SK-N-MC (cell line): ENCODE data around the gene MIEN1.

Source experiments
- DNase-seq: peaks from one replicate; pipeline ENCODE4 v3.0.0-alpha.2; 2011; ENCODE audit warnings: low read depth, low spot score
- H3K27ac ChIP-seq: fragments of 200-600 bp; sonication (generic); 2 replicates; pipeline ENCODE4 v1.5.1; 2016; ENCODE audit warnings: mixed run types
- H3K36me3 ChIP-seq: fragments of 200-600 bp; sonication (generic); 2 replicates; pipeline ENCODE4 v1.6.1; 2017; ENCODE audit warnings: antibody characterized with exemption, low read length, mixed read lengths; ENCODE audit not compliant: insufficient read depth
- H3K4me3 ChIP-seq: fragments of 200-600 bp; sonication (generic); 2 replicates; pipeline ENCODE4 v1.5.1; 2016
- H3K9ac ChIP-seq: fragments of 200-600 bp; sonication (generic); 2 replicates; pipeline ENCODE4 v1.8.0; 2017; ENCODE audit warnings: mixed run types, mixed read lengths; ENCODE audit not compliant: insufficient read length
- H3K9me3 ChIP-seq: fragments of 200-600 bp; sonication (generic); 2 replicates; pipeline ENCODE4 v1.6.1; 2017; ENCODE audit warnings: low read depth, mild to moderate bottlenecking, antibody characterized with exemption, low read length, moderate library complexity, mixed read lengths
- EZH2 ChIP-seq: fragments of 200-600 bp; sonication (generic); IDR thresholded peaks from one replicate; pipeline ENCODE4 v1.6.1; 2017; ENCODE audit warnings: antibody characterized with exemption
- FOXP2 ChIP-seq: optimal IDR thresholded peaks from 2 replicates; pipeline ENCODE3; 2011; ENCODE audit warnings: mild to moderate bottlenecking, moderate library complexity; ENCODE audit not compliant: insufficient read depth; ENCODE audit errors: extremely low read length, control extremely low read depth
- POLR2AphosphoS5 ChIP-seq: IDR thresholded peaks from 2 replicates; pipeline ENCODE4 v1.6.1; 2012; ENCODE audit warnings: mild to moderate bottlenecking, low read depth, low read length, borderline replicate concordance

The MIEN1 gene

DNA sequence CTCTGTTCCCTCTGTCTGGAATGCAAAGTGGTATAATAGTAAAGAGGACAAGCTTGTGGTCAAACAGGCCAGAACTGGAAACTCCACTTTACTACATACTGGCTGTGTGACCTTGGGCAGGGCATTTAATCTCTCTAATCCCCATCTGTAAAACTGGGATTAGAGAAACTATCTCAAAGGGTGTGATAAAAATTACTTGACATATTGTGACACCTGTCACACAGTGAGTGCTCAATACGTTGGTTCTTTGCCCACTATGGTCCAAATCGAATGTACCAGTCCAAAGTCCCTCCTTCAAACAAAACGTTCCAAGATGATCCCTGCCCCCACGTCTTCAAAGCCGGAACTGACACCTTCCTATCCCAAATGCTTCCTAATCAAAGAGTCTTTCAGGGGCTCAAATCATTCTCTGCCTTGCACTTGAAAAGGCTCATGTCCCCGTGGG lies 43.2 kb downstream of the MIEN1 start:
- Histone ChIP-seq H3K9me3 (no peaks in the 10 kb centered on the region), H3K9ac (peak overlapping the region; percentile 86), H3K27ac (peak overlapping the region; percentile 98), H3K36me3 (no peaks in the 10 kb centered on the region), H3K4me3 (peak overlapping the region; percentile 96)
- TF ChIP-seq FOXP2, result no peak
- TF ChIP-seq EZH2, result no peak
- no peak for DNase-seq

DNA sequence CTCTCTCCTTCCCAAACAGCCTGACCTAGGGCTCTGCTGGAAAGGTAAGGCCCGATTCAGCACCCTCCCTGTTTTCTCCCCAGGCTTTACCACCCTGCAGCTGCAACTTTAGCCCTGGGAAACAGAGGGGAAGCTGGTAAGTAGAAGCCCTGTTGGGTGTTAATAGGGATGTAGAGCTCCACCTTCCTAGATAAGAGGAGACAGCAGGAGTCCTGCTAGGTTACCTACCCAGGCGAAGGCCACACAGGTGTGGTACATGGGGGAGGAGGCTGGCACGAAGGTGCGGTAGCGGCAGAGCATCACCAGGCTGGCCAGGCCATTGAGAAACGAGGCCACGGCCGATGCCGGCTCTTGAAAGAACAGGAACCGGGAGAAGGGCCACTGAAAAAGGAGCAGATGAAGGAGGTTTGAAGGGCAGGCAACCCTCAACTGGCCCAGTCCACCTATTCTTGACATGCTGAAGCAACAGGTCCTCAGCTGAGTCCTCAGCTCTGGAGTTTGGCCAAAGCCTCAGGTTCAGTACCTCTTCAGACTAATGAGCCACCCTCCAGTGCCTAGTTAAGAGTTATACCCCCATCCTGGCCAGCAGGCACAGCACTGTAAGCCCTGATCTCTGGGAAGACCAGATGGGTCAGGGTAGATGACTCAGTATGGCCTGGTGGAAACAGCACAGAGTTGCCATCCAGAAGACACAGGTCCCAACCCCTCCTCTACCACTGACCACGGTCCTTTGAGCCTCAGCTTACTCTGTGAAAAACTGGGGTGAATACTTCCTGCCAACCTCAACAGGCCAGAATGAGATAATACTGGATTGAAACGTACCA lies 45.8 kb downstream of the MIEN1 start:
- DNase-seq, result no peak
- Histone ChIP-seq H3K27ac (no peak overlapping the region), H3K36me3 (no peaks in the 10 kb centered on the region), H3K9ac (no peak overlapping the region), H3K9me3 (no peaks in the 10 kb centered on the region), H3K4me3 (no peak overlapping the region)
- TF ChIP-seq POLR2AphosphoS5 (no peak), FOXP2 (no peak), EZH2 (no peak)

DNA sequence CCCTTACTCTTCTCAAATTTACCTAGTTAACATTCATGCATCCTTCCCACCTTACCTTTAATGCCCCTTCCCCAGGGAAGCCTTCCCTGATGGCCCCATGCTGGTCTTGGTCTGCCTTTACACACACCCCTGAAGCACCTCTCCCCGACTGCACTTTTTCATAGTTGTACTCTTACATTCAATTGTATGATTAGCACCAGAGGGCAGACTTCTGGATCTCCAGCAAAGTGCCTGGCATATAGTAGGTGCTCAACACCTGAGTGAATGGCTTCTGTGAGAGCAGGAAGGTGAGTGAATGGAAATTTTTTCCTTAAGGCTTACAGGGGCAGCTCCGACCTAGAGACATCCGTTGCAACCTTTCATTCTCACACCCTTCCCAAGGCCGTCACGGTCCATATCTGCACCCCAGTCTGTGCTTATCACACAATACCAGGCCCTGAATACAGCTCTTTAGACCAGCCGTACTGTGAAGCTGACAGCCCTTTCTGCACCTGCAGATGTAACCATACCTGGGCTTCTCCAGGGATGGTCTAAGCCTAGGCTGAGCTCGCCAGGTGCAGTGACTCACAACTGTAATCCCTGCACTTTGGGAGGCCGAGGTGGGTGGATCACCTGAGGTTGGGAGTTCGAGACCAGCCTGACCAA lies 46.9 kb downstream of the MIEN1 start:
- TF ChIP-seq FOXP2, result no peak
- TF ChIP-seq POLR2AphosphoS5, result no peak
- no peak for DNase-seq
- Histone ChIP-seq H3K4me3 (no peak overlapping the region), H3K9me3 (no peaks in the 10 kb centered on the region), H3K27ac (no peak overlapping the region), H3K36me3 (no peaks in the 10 kb centered on the region), H3K9ac (no peak overlapping the region)

DNA sequence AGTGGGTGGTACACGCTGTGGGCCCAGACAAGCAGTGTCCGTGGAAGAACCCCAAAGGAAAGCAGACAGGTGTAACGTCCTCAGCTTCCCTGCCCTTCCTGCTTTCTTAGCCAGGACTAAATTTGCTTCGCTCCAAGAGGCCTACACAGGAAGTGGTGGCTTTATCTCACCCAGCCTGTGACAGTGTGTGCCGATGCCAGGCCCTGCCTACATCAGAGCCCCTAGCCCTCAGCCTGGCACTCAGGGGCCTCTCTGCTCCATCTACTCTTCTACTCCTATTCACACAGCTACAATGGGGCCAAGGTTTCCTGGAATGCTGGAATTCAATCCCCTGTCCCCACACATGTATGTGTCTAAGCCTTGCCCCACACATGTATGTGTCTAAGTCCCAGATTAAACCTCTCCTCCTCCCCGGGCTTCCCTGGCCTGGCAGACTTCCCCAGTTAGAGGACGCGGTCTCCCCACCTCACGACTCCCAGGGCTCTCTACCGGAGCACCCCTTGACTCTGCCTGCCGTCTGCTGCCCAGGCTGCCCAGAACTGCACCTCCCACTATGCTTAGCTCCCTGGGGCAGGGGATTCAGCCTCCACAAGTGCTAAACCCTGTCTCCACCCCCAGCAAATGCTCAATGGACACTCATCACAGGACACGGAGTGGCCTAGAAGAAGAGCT lies 50.7 kb downstream of the MIEN1 start:
- Histone ChIP-seq H3K36me3 (no peaks in the 10 kb centered on the region), H3K27ac (no peak overlapping the region), H3K9ac (no peak overlapping the region), H3K9me3 (no peaks in the 10 kb centered on the region), H3K4me3 (no peak overlapping the region)
- no peak for DNase-seq
- no peak for TF ChIP-seq EZH2
- TF ChIP-seq FOXP2, result no peak
- TF ChIP-seq POLR2AphosphoS5, result no peak
